Colonic mucosa (tissue), 4 donors: ENCODE measurements around the gene ENO2. TPM values are rescaled to one million over a fixed set of nuclear protein-coding genes. Genes with fewer than 3 reads are reported as not detected.
A peak's percentile ranks its signal among the peaks of the same experiment; 100 is the strongest.

Experiments
- DNase-seq: peaks from one replicate; pipeline ENCODE4 v3.0.0-alpha.2; 2020
- H3K27ac ChIP-seq: fragments of 200-600 bp; one replicate; pipeline ENCODE4 v1.8.0; 2021
- H3K27me3 ChIP-seq: fragments of 200-600 bp; one replicate; pipeline ENCODE4 v1.8.0; 2021
- H3K36me3 ChIP-seq: fragments of 200-600 bp; one replicate; pipeline ENCODE4 v1.8.0; 2021
- H3K4me1 ChIP-seq: fragments of 200-600 bp; one replicate; pipeline ENCODE4 v1.8.0; 2021; ENCODE audit warnings: mild to moderate bottlenecking
- H3K4me3 ChIP-seq: fragments of 200-600 bp; one replicate; pipeline ENCODE4 v1.8.0; 2021
- H3K9ac ChIP-seq, 2 donors: one replicate each; pipeline ENCODE4 v1.7.0; 2013; ENCODE audit warnings: control low read depth in 2 of 2, low read depth in 2 of 2, low read length in 2 of 2
- H3K9me3 ChIP-seq: fragments of 200-600 bp; one replicate; pipeline ENCODE4 v1.8.0; 2021
- CTCF ChIP-seq: fragments of 200-600 bp; IDR thresholded peaks from one replicate; pipeline ENCODE4 v1.8.0; 2022; ENCODE audit warnings: antibody characterized with exemption, mild to moderate bottlenecking
- intact Hi-C: fragments of 100-400 bp; cut with DNase I; formaldehyde crosslinking; loops from one replicate; pipeline ENCODE4 v1.14.1; 2022
- total RNA-seq, 2 donors: library from RNA; stranded (reverse); fragmentation: NEBNext Ultra II Directional in 1 of 2; extraction: Animal tissue kit (Norgen Biotek cat#: 25700) in 1 of 2; gene quantifications; one replicate each; pipeline ENCODE4 v1.2.1, GENCODE V29; 2021
- donor health status: healthy.
- donor health status: DM: no; HTN: no; CAD: no.
- donor health status: DM: no; HTN: no; CAD: no.

ENO2 gene
- total RNA-seq, 2 donors from 2014 or later = 7.6 to 15.7 TPM

GRCh38 chr12:6923003-6923732 lies 8.8 kb downstream of the ENO2 start:
- no peaks in the 10 kb centered on the region for H3K9me3 ChIP-seq
- intact Hi-C loops = loop anchor here (5.0 kb wide), 1 partner anchor 169 kb away; the partner anchor contains the start of gene C1R
- H3K36me3 ChIP-seq = no peaks in the 10 kb centered on the region
- no peak for TF ChIP-seq CTCF
- H3K4me3 ChIP-seq = no peak overlapping the region
- H3K4me1 ChIP-seq = peaks cover 10% of the 10 kb centered on the region
- H3K27me3 ChIP-seq = no peaks in the 10 kb centered on the region
- H3K27ac ChIP-seq = no peak overlapping the region
- no peak for DNase-seq
- H3K9ac ChIP-seq = peak overlapping the region in 1 of 2 donors; percentile 12

GRCh38 chr12:6923851-6924250 lies 9.5 kb downstream of the ENO2 start:
- intact Hi-C loops = loop anchor here (5.0 kb wide), 1 partner anchor 168 kb away; the partner anchor contains the start of gene C1R
- Histone ChIP-seq H3K36me3 (no peaks in the 10 kb centered on the region), H3K4me1 (peaks cover 10% of the 10 kb centered on the region), H3K9me3 (no peaks in the 10 kb centered on the region), H3K9ac (peak overlapping the region in 1 of 2 donors; percentile 92), H3K27ac (peak overlapping the region; percentile 90), H3K4me3 (no peak overlapping the region), H3K27me3 (no peaks in the 10 kb centered on the region)
- no peak for DNase-seq
- TF ChIP-seq CTCF = no peak

GRCh38 chr12:6925239-6925539 lies 10.8 kb downstream of the ENO2 start:
- no peaks in the 10 kb centered on the region for H3K9me3 ChIP-seq
- H3K36me3 ChIP-seq = no peaks in the 10 kb centered on the region
- H3K27ac ChIP-seq = peak overlapping the region; percentile 90
- peaks cover 10% of the 10 kb centered on the region for H3K4me1 ChIP-seq
- intact Hi-C loops = no loop called here
- no peak overlapping the region for H3K4me3 ChIP-seq
- no peak for TF ChIP-seq CTCF
- no peaks in the 10 kb centered on the region for H3K27me3 ChIP-seq
- H3K9ac ChIP-seq = peak overlapping the region; percentile 54 to 92
- DNase-seq = no peak

- H3K9me3 ChIP-seq = no peaks in the 10 kb centered on the region
- no peaks in the 10 kb centered on the region for H3K36me3 ChIP-seq
- intact Hi-C loops = no loop called here
- H3K4me1 ChIP-seq = peaks cover 10% of the 10 kb centered on the region
- peak overlapping the region; percentile 72 to 92 for H3K9ac ChIP-seq
- H3K27me3 ChIP-seq = no peaks in the 10 kb centered on the region
- DNase-seq = peak; percentile 81
- TF ChIP-seq CTCF = no peak
- peak overlapping the region; percentile 90 for H3K27ac ChIP-seq
- no peak overlapping the region for H3K4me3 ChIP-seq
Observed at GRCh38 chr12:6925540-6926279, 11.3 kb downstream of the ENO2 start.

- Histone ChIP-seq H3K27me3 (no peaks in the 10 kb centered on the region), H3K27ac (peak within 1 kb of the TSS; percentile 90), H3K9me3 (no peaks in the 10 kb centered on the region), H3K4me3 (peak within 1 kb of the TSS; percentile 74), H3K36me3 (no peaks in the 10 kb centered on the region), H3K4me1 (peaks cover 14% of the 10 kb centered on the region), H3K9ac (peak within 1 kb of the TSS; percentile 87 to 97)
- DNase-seq = peak; percentile 79
- intact Hi-C loops = no loop called here
- no peak for TF ChIP-seq CTCF
Observed at GRCh38 chr12:6927379-6928021, 13.1 kb downstream of the ENO2 start, which contains the start of gene ATN1. Gene ATN1, plus strand, starts transcription at chr12:6927959. Its CDS starts 6,043 bp downstream, at chr12:6934002.
